ENCODE results near the gene ZMYND8. TPM values are rescaled to one million over a fixed set of nuclear protein-coding genes. Genes with fewer than 3 reads are reported as not detected.

ZMYND8 gene
- total and polyA plus RNA-seq, 2 donors (not counting 3 experiments of a cell fraction or from before 2014, with no cell fraction given) = 30.6 to 75.2 TPM

- no peaks in the 10 kb centered on the region for H4K20me1 ChIP-seq (replicated peaks; ENCODE audit: control insufficient read depth, extremely low read depth, insufficient read depth, low read length)
- no peaks in the 10 kb centered on the region for H3K9me3 ChIP-seq (replicated peaks; ENCODE audit: control insufficient read depth, insufficient read depth, low read length)
- dilution Hi-C loops (cut with MboI; ENCODE audit: extremely low pct_ligation_motif_present, low sequenced_read_pairs) (loop anchor here (10.0 kb wide), 1 partner anchor 59 kb away; no protein-coding TSS in a partner anchor), intact Hi-C loops (cut with micrococcal nuclease) (no loop called here)
- peaks cover 13 to 22% of the 10 kb centered on the region in 2 experiments for H3K36me3 ChIP-seq (ENCODE audit: control insufficient read depth in 2 of 2, extremely low read depth in 1 of 2, insufficient read depth in 2 of 2, low read length in 2 of 2)
- H3K27ac ChIP-seq (ENCODE audit: insufficient read depth, low read depth, low read length) = no peak overlapping the region
- no peaks in the 10 kb centered on the region for H3K9me1 ChIP-seq (replicated peaks; ENCODE audit: control insufficient read depth, extremely low read depth, insufficient read depth, low read length)
- peaks cover 36% of the 10 kb centered on the region for H3K79me2 ChIP-seq (ENCODE audit: control insufficient read depth, insufficient read depth, low read length)
- POLR2A ChIA-PET = no interaction called here
- no peak overlapping the region for H2AFZ ChIP-seq (ENCODE audit: low read depth, low read length)
- CTCF ChIA-PET = interaction anchor here (7.0 to 7.8 kb wide), 2 partner anchors 81 to 105 kb away, joined by 153 to 739 read pairs; partner anchors contain the start of gene ZMYND8
- peaks cover 44% of the 10 kb centered on the region for H3K4me1 ChIP-seq (ENCODE audit: control insufficient read depth, extremely low read depth, insufficient read depth, low read length)
- no peak overlapping the region for H3K4me2 ChIP-seq (ENCODE audit: insufficient read depth, low read length)
- no peak for TF ChIP-seq JUN (IDR thresholded peaks at IDR 0.05; ENCODE audit: borderline replicate concordance, insufficient read depth, insufficient read length, low read depth)
- TF ChIP-seq GATA2 (IDR thresholded peaks at IDR 0.05; ENCODE audit: insufficient read depth, insufficient read length, low read depth, low read length) = no peak
- H3K4me3 ChIP-seq (replicated peaks in 1 of 3; ENCODE audit: insufficient read depth in 1 of 3, low read depth in 1 of 3, low read length in 3 of 3) = no peak overlapping the region
- H3K9ac ChIP-seq (replicated peaks; ENCODE audit: extremely low read depth, insufficient read depth, low read length) = no peak overlapping the region
- DNase-seq (ENCODE audit: low read depth, low spot score) (no peak), FAIRE-seq (no peak)
- no peaks in the 10 kb centered on the region for H3K27me3 ChIP-seq (ENCODE audit: control insufficient read depth in 2 of 2, insufficient read depth in 2 of 2, low read length in 2 of 2)
- BruUV-seq (replicated peaks) = no TSS peak
Measured at GRCh38 chr20:47276251-47276650, 80.2 kb downstream of the ZMYND8 start.

GRCh38 chr20:47275548-47275947, 81.0 kb downstream of the ZMYND8 start:
- FAIRE-seq = no peak
- H3K4me1 ChIP-seq (ENCODE audit: control insufficient read depth, extremely low read depth, insufficient read depth, low read length) = peaks cover 44% of the 10 kb centered on the region
- no TSS peak for BruUV-seq (replicated peaks)
- no peak overlapping the region for H3K4me3 ChIP-seq (replicated peaks in 1 of 3; ENCODE audit: insufficient read depth in 1 of 3, low read depth in 1 of 3, low read length in 3 of 3)
- intact Hi-C loops (cut with micrococcal nuclease) (no loop called here), dilution Hi-C loops (cut with MboI; ENCODE audit: extremely low pct_ligation_motif_present, low sequenced_read_pairs) (loop anchor here (10.0 kb wide), 1 partner anchor 59 kb away; no protein-coding TSS in a partner anchor)
- H2AFZ ChIP-seq (ENCODE audit: low read depth, low read length) = no peak overlapping the region
- peak overlapping the region; percentile 9 for H3K4me2 ChIP-seq (ENCODE audit: insufficient read depth, low read length)
- CTCF ChIA-PET = interaction anchor here (1.1 to 7.8 kb wide), 5 partner anchors 13 to 345 kb away, joined by 4 to 739 read pairs (median 73); partner anchors contain the start of gene ZMYND8
- H4K20me1 ChIP-seq (replicated peaks; ENCODE audit: control insufficient read depth, extremely low read depth, insufficient read depth, low read length) = no peaks in the 10 kb centered on the region
- peaks cover 40% of the 10 kb centered on the region for H3K79me2 ChIP-seq (ENCODE audit: control insufficient read depth, insufficient read depth, low read length)
- peaks cover 14 to 21% of the 10 kb centered on the region in 2 experiments for H3K36me3 ChIP-seq (ENCODE audit: control insufficient read depth in 2 of 2, extremely low read depth in 1 of 2, insufficient read depth in 2 of 2, low read length in 2 of 2)
- TF ChIP-seq POLR2A (IDR thresholded peaks at IDR 0.05; ENCODE audit: low read depth, low read length) = no peak
- TF ChIP-seq MYC (IDR thresholded peaks at IDR 0.05; ENCODE audit: low read depth, low read length) = no peak
- POLR2A ChIA-PET = interaction anchor here (0.5 to 1.3 kb wide), 2 partner anchors 28 to 102 kb away, joined by 3 read pairs; no protein-coding TSS in a partner anchor
- H3K9ac ChIP-seq (replicated peaks; ENCODE audit: extremely low read depth, insufficient read depth, low read length) = peak overlapping the region; percentile 76
- no peaks in the 10 kb centered on the region for H3K27me3 ChIP-seq (ENCODE audit: control insufficient read depth in 2 of 2, insufficient read depth in 2 of 2, low read length in 2 of 2)
- peak overlapping the region; percentile 87 for H3K27ac ChIP-seq (ENCODE audit: insufficient read depth, low read depth, low read length)
- DNase-seq (ENCODE audit: low read depth, low spot score) = no peak
- H3K9me3 ChIP-seq (replicated peaks; ENCODE audit: control insufficient read depth, insufficient read depth, low read length) = no peaks in the 10 kb centered on the region
- H3K9me1 ChIP-seq (replicated peaks; ENCODE audit: control insufficient read depth, extremely low read depth, insufficient read depth, low read length) = no peaks in the 10 kb centered on the region

Data from endothelial cell of umbilical vein (primary cell).